Ovary (tissue), 3 donors: ENCODE data around the gene FOXP1.

Experiments used
- CTCF ChIP-seq, 3 donors: fragments of 450-650 bp in 2 of 3; fragments of 200-600 bp in 1 of 3; IDR thresholded peaks; one replicate each; pipeline versions ENCODE4 v1.5.1 to v1.8.0; 2016 to 2022; ENCODE audit warnings: antibody characterized with exemption in 3 of 3, mild to moderate bottlenecking in 1 of 3
- POLR2A ChIP-seq: fragments of 450-650 bp; IDR thresholded peaks from one replicate; pipeline ENCODE4 v1.6.1; 2017; ENCODE audit warnings: antibody characterized with exemption, mild to moderate bottlenecking, moderate library complexity
- donor health status: DM: no; HTN: no; CAD: no.

GRCh38 chr3:71168121-71168721 is 415.3 kb downstream of the FOXP1 start:
- TF ChIP-seq CTCF (IDR thresholded peaks at IDR 0.05) (no peak), POLR2A (no peak)
